Naive B cell (primary cell): ENCODE results near the gene C2CD4D. TPM values are rescaled to one million over a fixed set of nuclear protein-coding genes. Genes with fewer than 3 reads are reported as not detected.

Source experiments
- ATAC-seq, 2 donors: fragments of 150-1000 bp; cut with Tn5 transposase; 2 replicates each; pipeline ENCODE4 v1.10.0; 2021; ENCODE audit warnings: low read depth in 2 of 2, mild to moderate bottlenecking in 2 of 2, moderate library complexity in 2 of 2
- DNase-seq: peaks from one replicate; pipeline ENCODE4 v3.0.0; 2022
- H3K27ac Mint-ChIP-seq, 6 donors: one replicate each; pipeline ENCODE4 v1.8.0; 2020 to 2022; ENCODE audit warnings: mild to moderate bottlenecking in 6 of 6, mixed read lengths in 6 of 6, moderate library complexity in 5 of 6, inconsistent platforms in 2 of 6
- H3K27me3 Mint-ChIP-seq, 3 donors: one replicate each; pipeline ENCODE4 v1.8.0; 2021 to 2022; ENCODE audit warnings: mixed read lengths in 3 of 3, mild to moderate bottlenecking in 1 of 3
- H3K36me3 Mint-ChIP-seq, 2 donors: one replicate each; pipeline ENCODE4 v1.8.0; 2020 to 2022; ENCODE audit warnings: mixed read lengths in 2 of 2, inconsistent platforms in 1 of 2, mild to moderate bottlenecking in 1 of 2
- H3K4me1 Mint-ChIP-seq, 3 donors: one replicate each; pipeline ENCODE4 v1.8.0; 2020 to 2022; ENCODE audit warnings: mixed read lengths in 3 of 3, inconsistent platforms in 1 of 3, mild to moderate bottlenecking in 1 of 3, moderate library complexity in 1 of 3
- H3K4me3 Mint-ChIP-seq, 8 donors: one replicate each; pipeline ENCODE4 v1.8.0; 2020 to 2022; ENCODE audit warnings: mild to moderate bottlenecking in 8 of 8, mixed read lengths in 8 of 8, moderate library complexity in 8 of 8, inconsistent platforms in 2 of 8
- H3K9me3 Mint-ChIP-seq, 7 donors: one replicate each; pipeline ENCODE4 v1.8.0; 2020 to 2022; ENCODE audit warnings: mixed read lengths in 7 of 7, mild to moderate bottlenecking in 5 of 7, inconsistent platforms in 2 of 7, moderate library complexity in 1 of 7
- polyA plus RNA-seq, 6 donors: library from polyadenylated mRNA; unstranded; fragments of 300-500 nt; fragmentation: Illumina TruSeq; gene quantifications; one replicate each; pipeline ENCODE4 v1.2.3, GENCODE V29; 2021; ENCODE audit warnings: low read depth in 6 of 6

Gene C2CD4D
- polyA plus RNA-seq, 6 donors from 2014 or later: 0.16 to 0.27 (median 0.22) TPM; not detected in 3

GRCh38 chr1:151854658-151855057, 15.0 kb upstream of the C2CD4D start:
- Mint-ChIP-seq H3K4me3 (no peak overlapping the region), H3K9me3 (no peaks in the 10 kb centered on the region), H3K27ac (peak overlapping the region in 1 of 6 donors; percentile 67), H3K36me3 (peaks cover 0 to 3% of the 10 kb centered on the region in 2 donors), H3K27me3 (peaks cover 6 to 35% (median 25%) of the 10 kb centered on the region in 3 donors), H3K4me1 (peaks cover 0 to 6% (median 3%) of the 10 kb centered on the region in 3 donors)
- ATAC-seq: no peak
- no peak for DNase-seq

GRCh38 chr1:151853411-151853943, 13.9 kb upstream of the C2CD4D start, which contains the start of gene THEM5:
TSS of gene THEM5 (minus strand) at chr1:151853712. CDS start at chr1:151853565, 147 bp downstream.
- no peak within 1 kb of the TSS for H3K4me3 Mint-ChIP-seq
- ATAC-seq (no peak), DNase-seq (no peak)
- peak within 1 kb of the TSS in 1 of 6 donors; percentile 67 for H3K27ac Mint-ChIP-seq
- peaks cover 0 to 2% (median 0%) of the 10 kb centered on the region in 3 donors for H3K4me1 Mint-ChIP-seq
- no peaks in the 10 kb centered on the region for H3K9me3 Mint-ChIP-seq
- peaks cover 0 to 3% of the 10 kb centered on the region in 2 donors for H3K36me3 Mint-ChIP-seq
- peaks cover 11 to 40% (median 32%) of the 10 kb centered on the region in 3 donors for H3K27me3 Mint-ChIP-seq

- DNase-seq (no peak), ATAC-seq (no peak)
- H3K27ac Mint-ChIP-seq: no peak overlapping the region
- no peaks in the 10 kb centered on the region for H3K9me3 Mint-ChIP-seq
- no peak overlapping the region for H3K4me3 Mint-ChIP-seq
- H3K36me3 Mint-ChIP-seq: peaks cover 0 to 3% of the 10 kb centered on the region in 2 donors
- peaks cover 0 to 2% (median 0%) of the 10 kb centered on the region in 3 donors for H3K4me1 Mint-ChIP-seq
- peaks cover 11 to 44% (median 32%) of the 10 kb centered on the region in 3 donors for H3K27me3 Mint-ChIP-seq
These were observed 13.1 kb upstream of the C2CD4D start for GRCh38 chr1:151852733-151853132.

- no peak for DNase-seq
- Mint-ChIP-seq H3K27ac (peak overlapping the region in 2 of 6 donors; percentile 19 to 86), H3K36me3 (peaks cover 0 to 3% of the 10 kb centered on the region in 2 donors), H3K9me3 (no peaks in the 10 kb centered on the region), H3K4me3 (no peak overlapping the region), H3K4me1 (peaks cover 0 to 2% (median 0%) of the 10 kb centered on the region in 3 donors), H3K27me3 (peaks cover 11 to 42% (median 32%) of the 10 kb centered on the region in 3 donors)
- ATAC-seq: no peak
These were observed 12.3 kb upstream of the C2CD4D start for GRCh38 chr1:151851886-151852285.

GRCh38 chr1:151849871-151850270, 10.3 kb upstream of the C2CD4D start:
- Mint-ChIP-seq H3K4me3 (no peak overlapping the region), H3K9me3 (no peaks in the 10 kb centered on the region), H3K27ac (peak overlapping the region in 1 of 6 donors; percentile 26), H3K4me1 (peaks cover 2 to 10% (median 3%) of the 10 kb centered on the region in 3 donors), H3K27me3 (peaks cover 15 to 53% (median 37%) of the 10 kb centered on the region in 3 donors), H3K36me3 (peaks cover 0 to 3% of the 10 kb centered on the region in 2 donors)
- ATAC-seq (no peak), DNase-seq (no peak)

GRCh38 chr1:151849126-151849525, 9.5 kb upstream of the C2CD4D start:
- H3K4me1 Mint-ChIP-seq: peaks cover 9 to 18% (median 11%) of the 10 kb centered on the region in 3 donors
- no peak for ATAC-seq
- no peak overlapping the region for H3K4me3 Mint-ChIP-seq
- peaks cover 15 to 53% (median 37%) of the 10 kb centered on the region in 3 donors for H3K27me3 Mint-ChIP-seq
- H3K36me3 Mint-ChIP-seq: peaks cover 0 to 3% of the 10 kb centered on the region in 2 donors
- DNase-seq: no peak
- H3K9me3 Mint-ChIP-seq: no peaks in the 10 kb centered on the region
- H3K27ac Mint-ChIP-seq: peak overlapping the region in 1 of 6 donors; percentile 75

- Mint-ChIP-seq H3K27ac (no peak overlapping the region), H3K4me1 (peaks cover 9 to 28% (median 18%) of the 10 kb centered on the region in 3 donors)
- DNase-seq: no peak
These were observed 8.4 kb upstream of the C2CD4D start for GRCh38 chr1:151847867-151848596.

GRCh38 chr1:151846686-151847237, 7.1 kb upstream of the C2CD4D start:
- peaks cover 9 to 34% (median 18%) of the 10 kb centered on the region in 3 donors for H3K4me1 Mint-ChIP-seq

More at GRCh38 chr1:151847867-151848596, 8.4 kb upstream of the C2CD4D start:
- Mint-ChIP-seq H3K27me3 (peaks cover 15 to 48% (median 37%) of the 10 kb centered on the region in 3 donors), H3K4me3 (no peak overlapping the region), H3K9me3 (peaks cover 0 to 4% (median 0%) of the 10 kb centered on the region in 7 donors), H3K36me3 (peaks cover 0 to 3% of the 10 kb centered on the region in 2 donors)
- no peak for ATAC-seq

GRCh38 chr1:151846062-151846568, 6.5 kb upstream of the C2CD4D start:
- ATAC-seq (no peak), DNase-seq (no peak)
- Mint-ChIP-seq H3K27ac (peak overlapping the region in 2 of 6 donors; percentile 29 to 73), H3K36me3 (peaks cover 0 to 3% of the 10 kb centered on the region in 2 donors), H3K27me3 (peaks cover 15 to 35% (median 26%) of the 10 kb centered on the region in 3 donors), H3K9me3 (peaks cover 0 to 4% (median 0%) of the 10 kb centered on the region in 7 donors), H3K4me1 (peaks cover 9 to 34% (median 18%) of the 10 kb centered on the region in 3 donors), H3K4me3 (no peak overlapping the region)

More at GRCh38 chr1:151846686-151847237, 7.1 kb upstream of the C2CD4D start:
- ATAC-seq: no peak
- peaks cover 0 to 3% of the 10 kb centered on the region in 2 donors for H3K36me3 Mint-ChIP-seq
- peaks cover 15 to 40% (median 32%) of the 10 kb centered on the region in 3 donors for H3K27me3 Mint-ChIP-seq
- no peak overlapping the region for H3K4me3 Mint-ChIP-seq
- no peak for DNase-seq
- peaks cover 0 to 4% (median 0%) of the 10 kb centered on the region in 7 donors for H3K9me3 Mint-ChIP-seq
- H3K27ac Mint-ChIP-seq: peak overlapping the region in 2 of 6 donors; percentile 0 to 37

GRCh38 chr1:151843398-151843797, 3.8 kb upstream of the C2CD4D start:
- Mint-ChIP-seq H3K9me3 (peaks cover 0 to 4% (median 0%) of the 10 kb centered on the region in 7 donors), H3K36me3 (no peaks in the 10 kb centered on the region), H3K4me1 (peaks cover 26 to 53% (median 31%) of the 10 kb centered on the region in 3 donors), H3K27ac (peak overlapping the region; percentile 2 to 96 (median 84)), H3K27me3 (peaks cover 4 to 25% (median 5%) of the 10 kb centered on the region in 3 donors), H3K4me3 (peak overlapping the region in 3 of 8 donors; percentile 3 to 64 (median 29))
- DNase-seq: peak; percentile 64
- ATAC-seq: peak; percentile 74 to 76

- peaks cover 8 to 20% (median 15%) of the 10 kb centered on the region in 3 donors for H3K27me3 Mint-ChIP-seq
- no peak for ATAC-seq
- H3K27ac Mint-ChIP-seq: peak overlapping the region in 2 of 6 donors; percentile 75 to 80
- H3K4me1 Mint-ChIP-seq: peaks cover 43 to 62% (median 43%) of the 10 kb centered on the region in 3 donors
- H3K36me3 Mint-ChIP-seq: no peaks in the 10 kb centered on the region
- DNase-seq: no peak
- peak overlapping the region in 1 of 8 donors; percentile 84 for H3K4me3 Mint-ChIP-seq
- peaks cover 0 to 4% (median 0%) of the 10 kb centered on the region in 7 donors for H3K9me3 Mint-ChIP-seq
These were observed 1.5 kb upstream of the C2CD4D start for GRCh38 chr1:151841141-151841540.

- Mint-ChIP-seq H3K27ac (peak overlapping the region in 3 of 6 donors; percentile 27 to 80 (median 75)), H3K9me3 (peaks cover 0 to 4% (median 0%) of the 10 kb centered on the region in 7 donors), H3K27me3 (peaks cover 8 to 16% (median 15%) of the 10 kb centered on the region in 3 donors), H3K36me3 (no peaks in the 10 kb centered on the region), H3K4me1 (peaks cover 43 to 62% (median 43%) of the 10 kb centered on the region in 3 donors), H3K4me3 (peak overlapping the region; percentile 18 to 89 (median 84))
- no peak for ATAC-seq
- no peak for DNase-seq
These were observed 801 bp upstream of the C2CD4D start for GRCh38 chr1:151840421-151840820.

- H3K27me3 Mint-ChIP-seq: peaks cover 8 to 16% (median 15%) of the 10 kb centered on the region in 3 donors
- H3K27ac Mint-ChIP-seq: peak overlapping the region in 3 of 6 donors; percentile 52 to 86 (median 67)
- no peak for ATAC-seq
- no peak for DNase-seq
- no peaks in the 10 kb centered on the region for H3K36me3 Mint-ChIP-seq
- H3K4me3 Mint-ChIP-seq: peak overlapping the region; percentile 75 to 91 (median 84)
- H3K9me3 Mint-ChIP-seq: peaks cover 0 to 4% (median 0%) of the 10 kb centered on the region in 7 donors
- peaks cover 31 to 52% (median 33%) of the 10 kb centered on the region in 3 donors for H3K4me1 Mint-ChIP-seq
These were observed 573 bp downstream of the C2CD4D start for GRCh38 chr1:151839082-151839412.
